Caco-2 (cell line): ENCODE measurements around the gene ADGRB2. TPM values are rescaled to one million over a fixed set of nuclear protein-coding genes. Genes with fewer than 3 reads are reported as not detected.

Experiments used
- BruUV-seq: library from RNA; stranded (reverse); fragments of 400-500 nt; replicated peaks from 2 replicates; lab custom pipeline; 2021; lab: Mats Ljungman, UMichigan
- CTCF ChIA-PET: fragments of 300-600 bp; sonication (Branson Sonifier 250); formaldehyde crosslinking; loops from one replicate; lab custom pipeline; 2022; ENCODE audit warnings: antibody characterized with exemption; lab: Charles Lee
- POLR2A ChIA-PET: fragments of 300-600 bp; sonication (Branson Sonifier 250); formaldehyde crosslinking; loops from one replicate; lab custom pipeline; 2022; ENCODE audit warnings: antibody characterized with exemption; lab: Charles Lee
- DNase-seq, 2 experiments: peaks; one replicate each; pipeline versions ENCODE4 v3.0.0 to v3.0.0-alpha.2; 2020 to 2022
- H3K27me3 ChIP-seq: replicated peaks from 2 replicates; pipeline ENCODE4 v1.6.0; 2011; ENCODE audit warnings: low read length; ENCODE audit not compliant: control insufficient read depth, insufficient read depth
- H3K36me3 ChIP-seq: 2 replicates; pipeline ENCODE4 v1.5.1; 2011; ENCODE audit warnings: low read length; ENCODE audit not compliant: control insufficient read depth, insufficient read depth
- H3K4me1 ChIP-seq: fragments of 250-450 bp; sonication (Bioruptor Pico); 2 replicates; pipeline ENCODE4 v1.5.1; 2020; ENCODE audit warnings: mild to moderate bottlenecking
- H3K4me3 ChIP-seq: 2 replicates; pipeline ENCODE4 v1.5.1; 2011; ENCODE audit warnings: low read depth, mild to moderate bottlenecking, control low read depth, low read length
- H3K9me3 ChIP-seq: fragments of 250-450 bp; sonication (Bioruptor Pico); 2 replicates; pipeline ENCODE4 v1.5.1; 2020; ENCODE audit warnings: mild to moderate bottlenecking, moderate library complexity
- H3K27ac Mint-ChIP-seq: one replicate; pipeline ENCODE4 v1.8.0; 2022; ENCODE audit warnings: mixed read lengths; ENCODE audit not compliant: unreplicated experiment
- H3K27me3 Mint-ChIP-seq: one replicate; pipeline ENCODE4 v1.8.0; 2022; ENCODE audit warnings: mixed read lengths; ENCODE audit not compliant: insufficient read depth, unreplicated experiment
- H3K36me3 Mint-ChIP-seq: one replicate; pipeline ENCODE4 v1.8.0; 2022; ENCODE audit warnings: mild to moderate bottlenecking, mixed read lengths; ENCODE audit not compliant: insufficient read depth, unreplicated experiment
- H3K4me1 Mint-ChIP-seq: one replicate; pipeline ENCODE4 v1.8.0; 2022; ENCODE audit warnings: low read depth, mixed read lengths; ENCODE audit not compliant: unreplicated experiment
- H3K4me3 Mint-ChIP-seq: one replicate; pipeline ENCODE4 v1.8.0; 2022; ENCODE audit warnings: mild to moderate bottlenecking, moderate library complexity, mixed read lengths; ENCODE audit not compliant: unreplicated experiment
- H3K9me3 Mint-ChIP-seq: one replicate; pipeline ENCODE4 v1.8.0; 2022; ENCODE audit warnings: mixed read lengths; ENCODE audit not compliant: unreplicated experiment
- intact Hi-C: fragments of 100-400 bp; cut with micrococcal nuclease; formaldehyde crosslinking; loops from one replicate; pipeline ENCODE4 v1.10.0; 2022; ENCODE audit not compliant: unreplicated experiment
- total RNA-seq: library from RNA; stranded (reverse); gene quantifications from 2 replicates; pipeline ENCODE4 v1.2.3, GENCODE V29; 2022
- TF ChIP-seq, protein P1 (sequence below), 2 experiments: fragments of 200-600 bp in 1 of 2; IDR thresholded peaks; 1 replicate in 1 of 2; 2 replicates in 1 of 2; pipeline versions ENCODE4 v1.5.1 to v1.8.0; 2011 to 2022; ENCODE audit warnings: antibody characterized with exemption in 1 of 2, control low read depth in 1 of 2, inconsistent platforms in 1 of 2, low read depth in 1 of 2, low read length in 1 of 2, mild to moderate bottlenecking in 1 of 2, moderate library complexity in 1 of 2; ENCODE audit not compliant: insufficient read depth in 1 of 2, severe bottlenecking in 1 of 2, unreplicated experiment in 1 of 2

The ADGRB2 gene
- total RNA-seq, 1 experiment from 2014 or later: 2.2 TPM

DNA sequence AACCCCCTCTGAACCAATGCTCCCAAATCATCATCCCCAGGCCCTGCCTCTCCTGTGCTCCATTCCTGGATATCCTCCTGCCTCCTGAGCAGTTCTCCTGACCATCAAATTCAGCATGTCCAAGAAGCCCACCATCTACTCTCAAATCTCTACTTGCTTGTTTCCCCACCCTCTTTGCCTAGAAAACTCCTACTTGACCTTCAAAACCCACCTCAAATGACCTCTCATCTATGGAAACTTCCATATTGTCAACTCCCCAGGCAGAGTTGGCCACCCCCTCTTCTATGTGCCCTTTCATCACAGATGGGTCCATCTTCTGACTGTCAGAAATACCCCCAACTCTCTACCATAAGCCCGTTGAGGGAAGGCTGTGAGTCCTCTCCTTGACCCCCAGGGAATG is 16.8 kb downstream of the ADGRB2 start:
- ChIA-PET POLR2A (no interaction called here), CTCF (no interaction called here)
- no peaks in the 10 kb centered on the region for H3K9me3 ChIP-seq
- no peak for DNase-seq
- Mint-ChIP-seq H3K36me3 (no peaks in the 10 kb centered on the region), H3K4me1 (peaks cover 14% of the 10 kb centered on the region), H3K9me3 (no peaks in the 10 kb centered on the region), H3K27me3 (peaks cover 3% of the 10 kb centered on the region), H3K27ac (no peak overlapping the region), H3K4me3 (no peak overlapping the region)
- TF ChIP-seq, protein P1, sequence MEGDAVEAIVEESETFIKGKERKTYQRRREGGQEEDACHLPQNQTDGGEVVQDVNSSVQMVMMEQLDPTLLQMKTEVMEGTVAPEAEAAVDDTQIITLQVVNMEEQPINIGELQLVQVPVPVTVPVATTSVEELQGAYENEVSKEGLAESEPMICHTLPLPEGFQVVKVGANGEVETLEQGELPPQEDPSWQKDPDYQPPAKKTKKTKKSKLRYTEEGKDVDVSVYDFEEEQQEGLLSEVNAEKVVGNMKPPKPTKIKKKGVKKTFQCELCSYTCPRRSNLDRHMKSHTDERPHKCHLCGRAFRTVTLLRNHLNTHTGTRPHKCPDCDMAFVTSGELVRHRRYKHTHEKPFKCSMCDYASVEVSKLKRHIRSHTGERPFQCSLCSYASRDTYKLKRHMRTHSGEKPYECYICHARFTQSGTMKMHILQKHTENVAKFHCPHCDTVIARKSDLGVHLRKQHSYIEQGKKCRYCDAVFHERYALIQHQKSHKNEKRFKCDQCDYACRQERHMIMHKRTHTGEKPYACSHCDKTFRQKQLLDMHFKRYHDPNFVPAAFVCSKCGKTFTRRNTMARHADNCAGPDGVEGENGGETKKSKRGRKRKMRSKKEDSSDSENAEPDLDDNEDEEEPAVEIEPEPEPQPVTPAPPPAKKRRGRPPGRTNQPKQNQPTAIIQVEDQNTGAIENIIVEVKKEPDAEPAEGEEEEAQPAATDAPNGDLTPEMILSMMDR (IDR thresholded peaks at IDR 0.05; ENCODE audit: insufficient read depth in 1 of 2, low read depth in 1 of 2, low read length in 1 of 2, severe bottlenecking in 1 of 2, unreplicated experiment in 1 of 2): no peak
- no peak overlapping the region for H3K4me3 ChIP-seq
- intact Hi-C loops: no loop called here
- no peaks in the 10 kb centered on the region for H3K36me3 ChIP-seq
- peaks cover 5% of the 10 kb centered on the region for H3K4me1 ChIP-seq
- no TSS peak for BruUV-seq
- H3K27me3 ChIP-seq: no peaks in the 10 kb centered on the region

DNA sequence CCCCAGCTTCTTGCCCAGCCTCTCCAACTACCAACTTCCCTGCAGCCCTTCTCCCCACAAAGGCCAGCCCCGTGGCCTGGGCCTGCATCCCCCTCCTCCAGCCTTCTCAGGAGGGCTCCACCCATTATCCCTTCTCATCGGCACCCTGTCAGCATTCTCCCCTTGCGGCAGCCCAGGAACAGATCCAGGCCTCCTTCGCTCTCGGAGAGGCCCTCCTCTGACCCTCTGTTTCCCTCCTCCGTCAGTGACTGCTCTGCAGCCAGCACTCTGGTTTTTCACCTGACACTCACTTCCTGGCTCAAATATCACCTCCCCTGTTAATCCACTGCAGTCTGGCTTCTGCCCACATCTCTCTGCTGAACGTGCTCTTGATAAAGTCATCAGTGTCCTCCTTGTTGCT is 17.5 kb downstream of the ADGRB2 start:
- no peak for DNase-seq
- H3K4me1 ChIP-seq: peaks cover 5% of the 10 kb centered on the region
- ChIA-PET POLR2A (no interaction called here), CTCF (interaction anchor here (0.5 to 1.4 kb wide), 2 partner anchors 12 to 37 kb away, joined by 6 read pairs; no protein-coding TSS in a partner anchor)
- intact Hi-C loops: no loop called here
- no TSS peak for BruUV-seq
- no peaks in the 10 kb centered on the region for H3K36me3 ChIP-seq
- Mint-ChIP-seq H3K36me3 (no peaks in the 10 kb centered on the region), H3K4me1 (peaks cover 14% of the 10 kb centered on the region), H3K4me3 (no peak overlapping the region), H3K27me3 (peaks cover under 1% of the 10 kb centered on the region), H3K27ac (no peak overlapping the region), H3K9me3 (no peaks in the 10 kb centered on the region)
- no peaks in the 10 kb centered on the region for H3K27me3 ChIP-seq
- TF ChIP-seq, protein P1 (IDR thresholded peaks at IDR 0.05; ENCODE audit: insufficient read depth in 1 of 2, low read depth in 1 of 2, low read length in 1 of 2, severe bottlenecking in 1 of 2, unreplicated experiment in 1 of 2): no peak
- no peak overlapping the region for H3K4me3 ChIP-seq
- no peaks in the 10 kb centered on the region for H3K9me3 ChIP-seq

DNA sequence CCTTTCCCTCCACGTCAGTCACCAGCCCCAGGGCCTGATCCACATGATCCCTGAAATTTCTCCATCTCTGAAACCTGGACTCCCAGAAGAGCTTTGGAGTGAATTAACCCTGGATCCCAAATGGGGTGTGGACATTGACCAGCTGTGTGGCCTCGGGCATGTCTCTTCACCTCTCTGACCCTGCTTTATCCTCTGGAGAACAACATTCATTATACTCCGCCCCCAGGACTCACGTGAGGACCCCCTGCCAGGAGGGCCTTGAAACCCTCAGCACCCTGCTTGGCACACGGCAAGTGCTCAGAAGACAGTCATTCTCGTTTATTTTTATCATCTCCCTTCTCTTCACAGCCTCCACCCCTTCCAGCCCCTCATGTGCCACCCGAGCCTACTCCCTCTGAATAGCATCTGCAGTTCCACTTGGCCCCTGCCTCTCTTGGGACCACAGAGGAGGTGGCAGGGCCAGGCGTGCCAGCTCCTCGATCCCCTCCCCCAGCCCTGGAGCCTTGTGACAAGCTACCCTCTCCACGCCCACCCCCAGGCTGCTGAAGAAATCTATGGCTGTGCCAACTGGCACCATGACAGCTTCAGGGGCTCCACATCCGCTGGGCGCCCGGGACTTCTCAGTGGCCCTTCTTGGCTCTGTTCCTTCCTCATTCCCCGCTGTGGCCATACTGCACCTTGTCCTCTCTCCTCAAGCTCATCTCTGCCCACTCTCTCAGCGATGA is 18.0 kb downstream of the ADGRB2 start:
- Mint-ChIP-seq H3K27ac (no peak overlapping the region), H3K36me3 (no peaks in the 10 kb centered on the region), H3K4me3 (no peak overlapping the region), H3K9me3 (no peaks in the 10 kb centered on the region), H3K27me3 (no peaks in the 10 kb centered on the region), H3K4me1 (peaks cover 14% of the 10 kb centered on the region)
- H3K36me3 ChIP-seq: no peaks in the 10 kb centered on the region
- no peaks in the 10 kb centered on the region for H3K27me3 ChIP-seq
- peaks cover 5% of the 10 kb centered on the region for H3K4me1 ChIP-seq
- ChIA-PET CTCF (interaction anchor here (0.5 to 1.6 kb wide), 11 partner anchors 11 to 85 kb away, joined by 3 to 16 read pairs (median 6); no protein-coding TSS in a partner anchor), POLR2A (no interaction called here)
- no TSS peak for BruUV-seq
- H3K4me3 ChIP-seq: no peak overlapping the region
- TF ChIP-seq, protein P1 (IDR thresholded peaks at IDR 0.05; ENCODE audit: insufficient read depth in 1 of 2, low read depth in 1 of 2, low read length in 1 of 2, severe bottlenecking in 1 of 2, unreplicated experiment in 1 of 2): no peak
- H3K9me3 ChIP-seq: no peaks in the 10 kb centered on the region
- intact Hi-C loops: loop anchor here (2.0 kb wide), 1 partner anchor 81 kb away; no protein-coding TSS in a partner anchor
- no peak for DNase-seq
